ENCODE results near the gene XPR1. TPM values are rescaled to one million over a fixed set of nuclear protein-coding genes. Genes with fewer than 3 reads are reported as not detected.
"Not testable (repeated sequence)": the region's sequence is repeated elsewhere in the genome, so short reads cannot be mapped to it uniquely, and the experiment has no call there.

The XPR1 gene
- total RNA-seq, 1 donor from 2014 or later: 71.8 TPM

- peaks cover 43% of the 10 kb centered on the region for H3K4me1 Mint-ChIP-seq (ENCODE audit: unreplicated experiment)
- no peak for DNase-seq (ENCODE audit: low spot score)
- peaks cover 6% of the 10 kb centered on the region for H3K27me3 Mint-ChIP-seq (ENCODE audit: unreplicated experiment)
- no peaks in the 10 kb centered on the region for H3K9me3 Mint-ChIP-seq (ENCODE audit: unreplicated experiment)
- peaks cover 7% of the 10 kb centered on the region for H3K36me3 Mint-ChIP-seq (ENCODE audit: low read depth, unreplicated experiment)
- peak overlapping the region; percentile 29 for H3K4me3 Mint-ChIP-seq (ENCODE audit: unreplicated experiment)
- TF ChIP-seq CTCF (IDR thresholded peaks at IDR 0.05; ENCODE audit: unreplicated experiment): no peak
- H3K27ac Mint-ChIP-seq (ENCODE audit: unreplicated experiment): peak overlapping the region; percentile 85
Measured at GRCh38 chr1:180854001-180854400, 222.2 kb downstream of the XPR1 start.

- H3K36me3 Mint-ChIP-seq (ENCODE audit: low read depth, unreplicated experiment): peaks cover 7% of the 10 kb centered on the region
- TF ChIP-seq CTCF (IDR thresholded peaks at IDR 0.05; ENCODE audit: unreplicated experiment): no peak
- peak overlapping the region; percentile 85 for H3K27ac Mint-ChIP-seq (ENCODE audit: unreplicated experiment)
- peaks cover 43% of the 10 kb centered on the region for H3K4me1 Mint-ChIP-seq (ENCODE audit: unreplicated experiment)
- DNase-seq (ENCODE audit: low spot score): peak; percentile 7
- peaks cover 5% of the 10 kb centered on the region for H3K27me3 Mint-ChIP-seq (ENCODE audit: unreplicated experiment)
- no peaks in the 10 kb centered on the region for H3K9me3 Mint-ChIP-seq (ENCODE audit: unreplicated experiment)
- H3K4me3 Mint-ChIP-seq (ENCODE audit: unreplicated experiment): peak overlapping the region; percentile 29
Measured at GRCh38 chr1:180854456-180854855, 222.6 kb downstream of the XPR1 start.

- H3K9me3 Mint-ChIP-seq (ENCODE audit: unreplicated experiment); H3K27ac Mint-ChIP-seq (ENCODE audit: unreplicated experiment); H3K4me3 Mint-ChIP-seq (ENCODE audit: unreplicated experiment); DNase-seq (ENCODE audit: low spot score); H3K36me3 Mint-ChIP-seq (ENCODE audit: low read depth, unreplicated experiment); H3K27me3 Mint-ChIP-seq (ENCODE audit: unreplicated experiment): not testable (repeated sequence)
- H3K4me1 Mint-ChIP-seq (ENCODE audit: unreplicated experiment): peaks cover 45% of the 10 kb centered on the region
Measured at GRCh38 chr1:180857947-180858725, 226.3 kb downstream of the XPR1 start.

GRCh38 chr1:180859306-180859705, 227.5 kb downstream of the XPR1 start:
- no peak for DNase-seq (ENCODE audit: low spot score)
- Mint-ChIP-seq H3K9me3 (ENCODE audit: unreplicated experiment) (no peaks in the 10 kb centered on the region), H3K4me1 (ENCODE audit: unreplicated experiment) (peaks cover 33% of the 10 kb centered on the region), H3K36me3 (ENCODE audit: low read depth, unreplicated experiment) (no peaks in the 10 kb centered on the region), H3K27ac (ENCODE audit: unreplicated experiment) (no peak overlapping the region), H3K4me3 (ENCODE audit: unreplicated experiment) (no peak overlapping the region), H3K27me3 (ENCODE audit: unreplicated experiment) (peaks cover 3% of the 10 kb centered on the region)
- TF ChIP-seq CTCF (IDR thresholded peaks at IDR 0.05; ENCODE audit: unreplicated experiment): no peak

GRCh38 chr1:180860535-180860934, 228.7 kb downstream of the XPR1 start:
- Mint-ChIP-seq H3K27ac (ENCODE audit: unreplicated experiment) (no peak overlapping the region), H3K27me3 (ENCODE audit: unreplicated experiment) (peaks cover 3% of the 10 kb centered on the region)

More at GRCh38 chr1:180860535-180860934, 228.7 kb downstream of the XPR1 start:
- Mint-ChIP-seq H3K36me3 (ENCODE audit: low read depth, unreplicated experiment) (peaks cover 5% of the 10 kb centered on the region), H3K9me3 (ENCODE audit: unreplicated experiment) (no peaks in the 10 kb centered on the region), H3K4me3 (ENCODE audit: unreplicated experiment) (no peak overlapping the region), H3K4me1 (ENCODE audit: unreplicated experiment) (peaks cover 24% of the 10 kb centered on the region)
- no peak for TF ChIP-seq CTCF (IDR thresholded peaks at IDR 0.05; ENCODE audit: unreplicated experiment)
- DNase-seq (ENCODE audit: low spot score): no peak

Data from endothelial cell (in vitro differentiated cells).